ENCODE measurements around the gene ZNF536. TPM values are rescaled to one million over a fixed set of nuclear protein-coding genes. Genes with fewer than 3 reads are reported as not detected.

The ZNF536 gene
- polyA plus RNA-seq, 1 of the 3 experiments (the other 2 are of a cell fraction) = 0.41 TPM

DNA sequence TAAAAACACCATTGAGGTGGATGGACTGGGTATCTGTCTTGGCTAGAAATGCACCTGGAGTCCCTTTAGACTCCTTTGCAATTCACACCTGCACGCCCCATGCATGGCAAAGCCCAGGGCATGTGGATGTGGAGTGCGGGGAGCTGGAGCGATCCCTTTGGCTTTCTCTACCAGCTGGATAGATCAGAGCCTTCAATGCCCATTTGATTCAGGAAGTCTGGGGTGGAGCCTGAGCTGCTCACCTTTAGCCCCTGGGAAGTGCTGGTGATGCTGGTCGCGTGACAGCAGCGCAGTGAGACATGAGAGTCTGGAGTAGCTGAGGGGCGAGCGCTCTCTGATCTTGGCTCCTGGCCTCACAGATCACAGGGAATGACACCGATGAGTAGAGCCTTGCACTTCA lies 4.8 kb upstream of the ZNF536 start:
- Histone ChIP-seq H3K36me3 (replicated peaks in 1 of 2; ENCODE audit: control insufficient read depth in 1 of 2, insufficient read depth in 2 of 2, low read length in 1 of 2) (no peaks in the 10 kb centered on the region), H3K27me3 (ENCODE audit: insufficient read depth) (no peaks in the 10 kb centered on the region), H3K4me2 (no peak overlapping the region), H2AFZ (ENCODE audit: low read depth) (no peak overlapping the region), H3K4me3 (ENCODE audit: low read depth in 2 of 2, low read length in 1 of 2) (no peak overlapping the region), H3K79me2 (ENCODE audit: insufficient read depth) (no peaks in the 10 kb centered on the region), H3F3A (replicated peaks; ENCODE audit: insufficient read depth) (no peaks in the 10 kb centered on the region), H3K4me1 (ENCODE audit: control insufficient read depth in 1 of 2, insufficient read depth in 2 of 2, low read depth in 1 of 2, low read length in 1 of 2) (peaks cover 0 to 20% of the 10 kb centered on the region in 2 experiments; a peak in 2 of 4 replicates), H4K20me1 (ENCODE audit: insufficient read depth) (no peaks in the 10 kb centered on the region), H3K27ac (ENCODE audit: low read depth in 2 of 2, low read length in 1 of 2) (no peak overlapping the region), H3K9ac (no peak overlapping the region), H3K9me3 (no peaks in the 10 kb centered on the region), H3K9me2 (no peaks in the 10 kb centered on the region)
- 64% methylated on average over 9 of the region's 9 CpGs for WGBS (ENCODE audit: low lambda C conversion rate)
- ChIA-PET POLR2A (no interaction called here), CTCF (interaction anchor here (0.9 kb wide), 1 partner anchor 9 kb away, joined by 3 read pairs; no protein-coding TSS in a partner anchor)
- TF ChIP-seq SIN3A (IDR thresholded peaks at IDR 0.05; ENCODE audit: borderline replicate concordance, low read depth, low read length) = no peak
- no peak for TF ChIP-seq MXI1 (IDR thresholded peaks at IDR 0.05; ENCODE audit: low read depth, low read length)
- no peak for TF ChIP-seq ELF1 (IDR thresholded peaks at IDR 0.05)
- TF ChIP-seq, protein P1, sequence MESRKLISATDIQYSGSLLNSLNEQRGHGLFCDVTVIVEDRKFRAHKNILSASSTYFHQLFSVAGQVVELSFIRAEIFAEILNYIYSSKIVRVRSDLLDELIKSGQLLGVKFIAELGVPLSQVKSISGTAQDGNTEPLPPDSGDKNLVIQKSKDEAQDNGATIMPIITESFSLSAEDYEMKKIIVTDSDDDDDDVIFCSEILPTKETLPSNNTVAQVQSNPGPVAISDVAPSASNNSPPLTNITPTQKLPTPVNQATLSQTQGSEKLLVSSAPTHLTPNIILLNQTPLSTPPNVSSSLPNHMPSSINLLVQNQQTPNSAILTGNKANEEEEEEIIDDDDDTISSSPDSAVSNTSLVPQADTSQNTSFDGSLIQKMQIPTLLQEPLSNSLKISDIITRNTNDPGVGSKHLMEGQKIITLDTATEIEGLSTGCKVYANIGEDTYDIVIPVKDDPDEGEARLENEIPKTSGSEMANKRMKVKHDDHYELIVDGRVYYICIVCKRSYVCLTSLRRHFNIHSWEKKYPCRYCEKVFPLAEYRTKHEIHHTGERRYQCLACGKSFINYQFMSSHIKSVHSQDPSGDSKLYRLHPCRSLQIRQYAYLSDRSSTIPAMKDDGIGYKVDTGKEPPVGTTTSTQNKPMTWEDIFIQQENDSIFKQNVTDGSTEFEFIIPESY (IDR thresholded peaks at IDR 0.05; ENCODE audit: borderline replicate concordance, low read depth) = no peak
- TF ChIP-seq RAD21 (IDR thresholded peaks at IDR 0.05; ENCODE audit: low read length) = no peak
- TF ChIP-seq RXRA (IDR thresholded peaks at IDR 0.05; ENCODE audit: borderline replicate concordance, low read depth) = no peak
- no peak for TF ChIP-seq NFIC (IDR thresholded peaks at IDR 0.05; ENCODE audit: borderline replicate concordance)
- DNase-seq = no peak

DNA sequence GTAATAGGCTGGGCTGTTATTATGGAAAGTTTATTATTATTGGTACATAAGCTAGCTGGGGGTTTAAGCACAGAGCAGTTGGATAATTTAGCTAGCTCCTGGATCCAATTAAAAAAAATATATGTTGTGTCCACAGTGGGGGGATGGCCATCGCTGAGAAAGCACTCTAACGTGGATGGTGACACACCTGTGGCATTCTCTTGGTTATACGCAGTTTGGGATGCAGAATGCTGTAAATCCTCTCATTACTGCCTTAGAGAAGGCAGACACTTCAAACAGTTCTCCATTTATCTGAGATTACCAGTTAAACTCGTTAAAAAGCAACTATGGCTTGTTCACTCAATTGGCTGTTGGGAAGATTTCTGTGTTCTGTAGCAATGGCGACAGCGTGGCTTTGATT lies 2.4 kb upstream of the ZNF536 start:
- Histone ChIP-seq H3K9me3 (no peaks in the 10 kb centered on the region), H3K36me3 (replicated peaks in 1 of 2; ENCODE audit: control insufficient read depth in 1 of 2, insufficient read depth in 2 of 2, low read length in 1 of 2) (no peaks in the 10 kb centered on the region), H3K9ac (no peak overlapping the region), H4K20me1 (ENCODE audit: insufficient read depth) (no peaks in the 10 kb centered on the region), H3K9me2 (no peaks in the 10 kb centered on the region), H3K4me3 (ENCODE audit: low read depth in 2 of 2, low read length in 1 of 2) (no peak overlapping the region), H3K27me3 (ENCODE audit: insufficient read depth) (no peaks in the 10 kb centered on the region), H3F3A (replicated peaks; ENCODE audit: insufficient read depth) (no peaks in the 10 kb centered on the region), H3K4me1 (ENCODE audit: control insufficient read depth in 1 of 2, insufficient read depth in 2 of 2, low read depth in 1 of 2, low read length in 1 of 2) (peaks cover 0 to 30% of the 10 kb centered on the region in 2 experiments; a peak in 2 of 4 replicates), H3K27ac (ENCODE audit: low read depth in 2 of 2, low read length in 1 of 2) (no peak overlapping the region; a peak in 1 of 4 replicates), H3K79me2 (ENCODE audit: insufficient read depth) (no peaks in the 10 kb centered on the region), H3K4me2 (no peak overlapping the region), H2AFZ (ENCODE audit: low read depth) (no peak overlapping the region)
- no peak for DNase-seq
- WGBS (ENCODE audit: low lambda C conversion rate) = 28% methylated on average over 6 of the region's 6 CpGs
- TF ChIP-seq ELF1 (IDR thresholded peaks at IDR 0.05) = no peak
- TF ChIP-seq SIN3A (IDR thresholded peaks at IDR 0.05; ENCODE audit: borderline replicate concordance, low read depth, low read length) = no peak
- TF ChIP-seq, protein P2, sequence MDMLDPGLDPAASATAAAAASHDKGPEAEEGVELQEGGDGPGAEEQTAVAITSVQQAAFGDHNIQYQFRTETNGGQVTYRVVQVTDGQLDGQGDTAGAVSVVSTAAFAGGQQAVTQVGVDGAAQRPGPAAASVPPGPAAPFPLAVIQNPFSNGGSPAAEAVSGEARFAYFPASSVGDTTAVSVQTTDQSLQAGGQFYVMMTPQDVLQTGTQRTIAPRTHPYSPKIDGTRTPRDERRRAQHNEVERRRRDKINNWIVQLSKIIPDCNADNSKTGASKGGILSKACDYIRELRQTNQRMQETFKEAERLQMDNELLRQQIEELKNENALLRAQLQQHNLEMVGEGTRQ (IDR thresholded peaks at IDR 0.05; ENCODE audit: borderline replicate concordance, low read depth, low read length) = no peak
- TF ChIP-seq, protein P3, sequence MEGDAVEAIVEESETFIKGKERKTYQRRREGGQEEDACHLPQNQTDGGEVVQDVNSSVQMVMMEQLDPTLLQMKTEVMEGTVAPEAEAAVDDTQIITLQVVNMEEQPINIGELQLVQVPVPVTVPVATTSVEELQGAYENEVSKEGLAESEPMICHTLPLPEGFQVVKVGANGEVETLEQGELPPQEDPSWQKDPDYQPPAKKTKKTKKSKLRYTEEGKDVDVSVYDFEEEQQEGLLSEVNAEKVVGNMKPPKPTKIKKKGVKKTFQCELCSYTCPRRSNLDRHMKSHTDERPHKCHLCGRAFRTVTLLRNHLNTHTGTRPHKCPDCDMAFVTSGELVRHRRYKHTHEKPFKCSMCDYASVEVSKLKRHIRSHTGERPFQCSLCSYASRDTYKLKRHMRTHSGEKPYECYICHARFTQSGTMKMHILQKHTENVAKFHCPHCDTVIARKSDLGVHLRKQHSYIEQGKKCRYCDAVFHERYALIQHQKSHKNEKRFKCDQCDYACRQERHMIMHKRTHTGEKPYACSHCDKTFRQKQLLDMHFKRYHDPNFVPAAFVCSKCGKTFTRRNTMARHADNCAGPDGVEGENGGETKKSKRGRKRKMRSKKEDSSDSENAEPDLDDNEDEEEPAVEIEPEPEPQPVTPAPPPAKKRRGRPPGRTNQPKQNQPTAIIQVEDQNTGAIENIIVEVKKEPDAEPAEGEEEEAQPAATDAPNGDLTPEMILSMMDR (IDR thresholded peaks at IDR 0.05) = no peak
- TF ChIP-seq YY1 (IDR thresholded peaks at IDR 0.05; ENCODE audit: low read depth) = no peak
- no peak for TF ChIP-seq TAF1 (IDR thresholded peaks at IDR 0.05; ENCODE audit: borderline replicate concordance, low read depth, low read length)
- TF ChIP-seq CHD2 (IDR thresholded peaks at IDR 0.05; ENCODE audit: low read length, partially characterized antibody) = no peak
- TF ChIP-seq RAD21 (IDR thresholded peaks at IDR 0.05; ENCODE audit: low read length) = no peak
- TF ChIP-seq EZH2phosphoT487 (IDR thresholded peaks at IDR 0.05; ENCODE audit: borderline replicate concordance, low read depth) = no peak
- TF ChIP-seq, protein P1 (IDR thresholded peaks at IDR 0.05; ENCODE audit: borderline replicate concordance, low read depth) = no peak
- TF ChIP-seq, protein P4, sequence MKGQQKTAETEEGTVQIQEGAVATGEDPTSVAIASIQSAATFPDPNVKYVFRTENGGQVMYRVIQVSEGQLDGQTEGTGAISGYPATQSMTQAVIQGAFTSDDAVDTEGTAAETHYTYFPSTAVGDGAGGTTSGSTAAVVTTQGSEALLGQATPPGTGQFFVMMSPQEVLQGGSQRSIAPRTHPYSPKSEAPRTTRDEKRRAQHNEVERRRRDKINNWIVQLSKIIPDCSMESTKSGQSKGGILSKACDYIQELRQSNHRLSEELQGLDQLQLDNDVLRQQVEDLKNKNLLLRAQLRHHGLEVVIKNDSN (IDR thresholded peaks at IDR 0.05; ENCODE audit: borderline replicate concordance, low read depth) = no peak
- ChIA-PET POLR2A (no interaction called here), CTCF (interaction anchor here (1.0 kb wide), 1 partner anchor 282 kb away, joined by 3 read pairs; no protein-coding TSS in a partner anchor)
